Pons (tissue), 1 donor: Measurements from ENCODE around the gene SORD.
A peak's percentile ranks its signal among the peaks of the same experiment; 100 is the strongest.
"Not testable (repeated sequence)": the region's sequence is repeated elsewhere in the genome, so short reads cannot be mapped to it uniquely, and the experiment has no call there.

Experiments
- DNase-seq: peaks from one replicate; pipeline ENCODE4 v3.0.0-alpha.2; 2016; ENCODE audit warnings: low spot score

The SORD gene

GRCh38 chr15:45022871-45023658 is at the start of gene SORD:
TSS of gene SORD (plus strand) at chr15:45023195. CDS start at chr15:45023284, 89 bp downstream.
- DNase-seq: peak; percentile 93

GRCh38 chr15:44976183-44976582 is 46.8 kb upstream of the SORD start:
- not testable (repeated sequence) for DNase-seq

GRCh38 chr15:44977781-44978180 is 45.2 kb upstream of the SORD start:
- DNase-seq: not testable (repeated sequence)

DNA sequence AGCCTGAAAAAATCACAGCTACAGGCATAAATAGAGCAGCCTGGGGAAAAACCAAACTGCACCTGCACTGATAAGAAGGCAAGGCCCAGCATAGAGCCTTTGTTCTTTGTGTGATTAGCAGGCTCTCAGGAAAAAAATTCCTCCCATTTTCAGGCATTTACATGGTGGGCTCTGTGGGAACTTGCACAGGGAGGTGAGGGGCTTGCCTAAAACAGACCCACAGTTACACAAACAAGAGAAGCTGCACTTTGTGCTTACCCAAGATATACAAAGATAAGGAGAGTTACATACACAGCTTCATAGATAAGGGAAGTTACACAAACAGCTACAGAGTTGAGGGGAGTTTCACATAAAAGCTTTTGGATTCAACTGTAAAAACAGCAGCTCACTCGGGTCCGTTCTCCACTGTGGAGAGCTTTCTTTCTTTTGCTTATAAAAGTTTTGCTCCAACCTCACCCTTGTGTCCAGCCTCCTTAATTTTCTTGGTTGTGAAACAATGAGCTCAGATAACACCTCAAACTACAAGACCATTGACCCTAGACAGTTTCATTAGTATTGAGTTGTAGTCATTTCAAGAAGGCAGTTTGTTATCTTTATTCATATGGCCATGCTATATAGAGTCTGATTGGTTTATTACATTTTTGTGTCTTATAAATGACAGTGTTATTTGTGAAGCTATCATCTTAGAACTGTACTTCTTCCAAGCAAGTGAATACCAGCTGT is 43.2 kb upstream of the SORD start:
- DNase-seq: not testable (repeated sequence)

GRCh38 chr15:44984144-44984543 is 38.9 kb upstream of the SORD start:
- DNase-seq: not testable (repeated sequence)

DNA sequence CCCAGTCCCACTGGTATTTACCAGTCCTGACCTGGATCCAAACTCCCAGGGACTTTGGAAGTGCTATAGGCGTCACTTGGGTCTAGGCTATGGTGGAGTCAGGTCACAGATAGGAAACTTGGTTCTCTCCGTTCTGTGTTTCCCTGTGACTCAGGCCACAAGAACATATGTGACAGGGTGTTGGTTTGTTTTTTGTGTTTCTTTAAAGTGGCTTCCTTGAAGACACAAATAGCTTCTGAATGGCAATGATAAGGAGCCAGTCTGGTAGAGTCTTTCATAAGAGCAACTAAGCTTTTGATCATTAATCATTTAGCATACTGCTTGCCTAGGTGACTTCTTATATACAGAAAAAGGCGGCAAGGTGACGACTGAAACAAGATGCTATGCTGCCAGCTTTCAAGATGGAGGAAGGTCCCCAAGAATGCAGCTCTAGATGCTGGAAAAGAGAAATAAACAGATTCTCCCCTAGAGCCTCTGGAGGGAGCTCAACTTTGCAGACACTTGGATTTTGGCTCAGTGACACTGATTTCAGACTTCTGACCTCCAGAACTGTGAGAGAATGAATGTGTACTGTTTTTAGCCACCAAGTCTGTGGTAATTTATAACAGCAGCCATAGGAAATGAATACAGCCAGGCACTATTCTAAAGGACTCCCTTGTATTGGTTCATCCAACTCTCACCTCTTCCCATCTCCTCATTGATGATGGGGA is 36.5 kb upstream of the SORD start:
- not testable (repeated sequence) for DNase-seq

DNA sequence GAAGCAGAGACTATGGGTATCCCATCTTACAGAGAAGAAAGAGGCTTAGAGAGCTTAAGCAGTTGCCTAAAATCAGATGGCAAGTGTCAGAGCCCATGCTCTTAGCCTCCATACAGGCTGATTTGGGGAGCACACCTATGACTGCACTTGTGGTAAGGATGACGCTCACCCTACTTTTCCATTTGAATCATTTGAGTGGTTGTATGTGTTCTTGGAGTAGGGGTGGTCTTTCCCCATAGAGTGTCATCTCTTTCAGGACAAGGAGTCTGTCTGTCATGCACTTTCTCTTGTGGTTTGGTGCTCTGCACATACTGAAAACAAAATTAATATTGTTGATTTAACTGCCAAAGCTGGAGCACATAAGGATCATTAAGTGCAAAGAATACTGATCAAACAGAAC is 35.3 kb upstream of the SORD start:
- DNase-seq: not testable (repeated sequence)

DNA sequence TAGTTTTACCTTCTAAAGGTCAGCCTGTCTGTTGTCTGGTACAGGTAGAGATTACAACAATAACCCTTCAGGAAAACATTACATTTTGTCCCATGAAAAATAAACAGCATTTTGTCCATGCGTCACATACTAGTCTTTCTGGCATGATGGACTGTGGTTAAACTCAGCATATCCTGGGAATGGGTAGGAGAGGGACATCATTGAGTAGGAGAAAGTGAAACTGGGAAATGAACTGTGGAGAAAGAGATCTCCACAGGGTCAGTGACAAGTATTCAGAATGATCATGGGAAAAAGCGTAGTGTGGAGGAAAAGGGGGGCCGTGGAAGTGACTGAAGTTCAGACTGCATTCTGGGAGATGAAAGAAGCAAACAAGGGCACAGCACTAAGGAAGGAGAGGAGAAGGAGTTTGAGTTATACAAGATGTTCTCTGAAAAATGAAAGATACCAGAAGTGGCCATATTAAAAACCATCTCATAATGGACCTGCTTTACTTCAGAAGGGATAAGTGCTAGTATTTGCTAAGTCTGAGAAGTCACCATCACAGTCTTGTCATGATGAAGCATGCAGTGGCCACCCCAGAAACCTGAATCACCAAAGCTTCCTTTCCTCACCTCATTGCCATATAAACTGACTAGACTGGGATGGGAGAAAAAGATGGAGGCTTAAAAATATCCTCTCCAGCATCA is 34.7 kb upstream of the SORD start:
- DNase-seq: not testable (repeated sequence)

GRCh38 chr15:44988870-44989219 is 34.1 kb upstream of the SORD start:
- not testable (repeated sequence) for DNase-seq

DNA sequence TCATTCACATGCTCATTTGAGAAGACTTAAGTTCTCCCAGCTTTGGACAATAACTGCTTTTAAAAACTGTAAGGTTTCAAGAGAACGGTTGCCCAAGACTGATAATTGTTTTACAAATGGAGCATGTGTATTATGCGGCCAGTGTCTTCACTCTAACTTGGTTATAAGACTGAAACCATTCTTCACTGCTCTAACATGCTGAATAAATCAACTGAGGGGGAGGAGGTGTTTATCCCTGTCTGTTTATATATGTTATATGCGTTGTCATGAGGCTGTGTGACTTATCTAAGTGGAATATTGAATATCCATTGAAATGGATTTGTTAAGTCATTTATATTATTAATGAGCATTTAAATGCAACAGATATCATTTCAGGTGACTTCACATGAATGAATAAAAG is 25.4 kb upstream of the SORD start:
- not testable (repeated sequence) for DNase-seq

- no peak for DNase-seq
Measured at GRCh38 chr15:44999105-44999504, 23.9 kb upstream of the SORD start.

DNA sequence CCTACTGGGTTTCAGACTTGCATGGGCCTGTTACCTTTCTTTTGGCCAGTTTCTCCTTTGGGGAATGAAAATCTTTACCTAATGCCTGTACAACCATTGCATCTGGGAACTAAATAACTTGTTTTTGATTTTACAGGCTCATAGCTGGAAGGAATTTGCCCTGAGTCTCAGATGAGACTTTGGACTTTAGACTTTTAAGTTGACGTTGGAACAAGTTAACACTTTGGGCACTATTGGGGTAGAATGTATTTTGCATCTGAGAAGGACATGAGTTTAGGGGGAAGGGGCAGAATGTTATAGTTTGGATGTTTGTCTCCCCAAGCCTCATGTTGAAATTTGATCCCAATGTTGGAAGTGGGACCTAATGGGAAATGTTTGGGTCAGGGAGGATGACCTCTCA is 21.8 kb upstream of the SORD start:
- DNase-seq: not testable (repeated sequence)

GRCh38 chr15:45003731-45004410 is 19.1 kb upstream of the SORD start:
- DNase-seq: not testable (repeated sequence)

- DNase-seq: not testable (repeated sequence)
Measured at GRCh38 chr15:45004590-45005175, 18.3 kb upstream of the SORD start.

DNA sequence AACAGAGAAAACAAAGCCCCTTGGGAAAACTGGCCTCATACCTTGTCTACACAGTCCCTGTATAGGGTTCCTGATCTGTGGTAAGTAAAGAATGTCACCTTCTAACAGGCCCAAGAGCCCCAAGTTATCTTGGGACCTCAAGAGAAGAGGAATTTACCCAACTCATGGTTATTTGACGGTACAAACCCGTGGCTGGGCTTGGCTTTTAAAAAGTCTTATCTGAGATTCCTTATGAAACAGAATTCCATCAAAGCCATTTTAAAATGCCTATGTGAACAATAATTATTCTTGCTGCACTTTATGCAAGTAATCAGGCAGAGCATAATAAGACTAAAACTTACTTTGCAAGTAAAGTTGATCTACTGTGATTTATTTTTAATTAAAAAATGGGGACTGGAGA is 13.9 kb upstream of the SORD start:
- no peak for DNase-seq

GRCh38 chr15:45015114-45015513 is 7.9 kb upstream of the SORD start:
- DNase-seq: not testable (repeated sequence)

- not testable (repeated sequence) for DNase-seq
Measured at GRCh38 chr15:45020222-45020900, 2.6 kb upstream of the SORD start.

DNA sequence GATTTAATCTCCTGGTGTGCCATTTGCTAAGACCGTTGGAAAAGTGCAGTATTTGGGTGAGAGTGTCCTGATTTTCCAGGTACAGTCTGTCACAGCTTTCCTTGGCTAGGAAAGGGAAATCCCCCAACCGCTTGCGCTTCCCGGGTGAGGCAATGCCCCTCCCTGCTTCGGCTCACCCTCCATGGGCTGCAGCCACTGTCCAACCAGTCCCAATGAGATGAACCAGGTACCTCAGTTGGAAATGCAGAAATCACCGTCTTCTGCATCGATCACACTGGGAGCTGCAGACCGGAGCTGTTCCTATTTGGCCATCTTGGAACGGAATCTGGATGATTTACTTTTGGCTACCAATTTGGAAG is 2.1 kb upstream of the SORD start:
- not testable (repeated sequence) for DNase-seq

- DNase-seq: no peak
Measured at GRCh38 chr15:45021348-45021747, 1.6 kb upstream of the SORD start.

GRCh38 chr15:45023659-45024225 is 747 bp downstream of the SORD start:
- DNase-seq: peak; percentile 51
